GM12874 (cell line): ENCODE data around the gene KHDC4.

Experiments used
- CTCF ChIP-seq: IDR thresholded peaks from 2 replicates; pipeline ENCODE4 v1.5.1; 2011; ENCODE audit warnings: low read depth, mild to moderate bottlenecking, control low read depth, low read length, moderate library complexity; ENCODE audit not compliant: insufficient read depth

Gene KHDC4

GRCh38 chr1:155954645-155955044 is 20.4 kb upstream of the KHDC4 start:
- no peak for TF ChIP-seq CTCF

GRCh38 chr1:155952505-155952890 is 18.3 kb upstream of the KHDC4 start:
- no peak for TF ChIP-seq CTCF

- TF ChIP-seq CTCF: no peak
These were observed 17.7 kb upstream of the KHDC4 start for GRCh38 chr1:155951753-155952504.

GRCh38 chr1:155950829-155951228 is 16.6 kb upstream of the KHDC4 start:
- no peak for TF ChIP-seq CTCF

- TF ChIP-seq CTCF: no peak
These were observed 13.5 kb upstream of the KHDC4 start for GRCh38 chr1:155947741-155948140.

- no peak for TF ChIP-seq CTCF
These were observed 13.1 kb upstream of the KHDC4 start for GRCh38 chr1:155947292-155947691.

GRCh38 chr1:155946633-155947219 is 12.5 kb upstream of the KHDC4 start:
- TF ChIP-seq CTCF: no peak

- TF ChIP-seq CTCF: no peak
These were observed 10.2 kb upstream of the KHDC4 start for GRCh38 chr1:155944444-155944799.
